ENCODE measurements around the gene P2RY2. TPM values are rescaled to one million over a fixed set of nuclear protein-coding genes. Genes with fewer than 3 reads are reported as not detected.

P2RY2 gene
- total RNA-seq, 1 experiment from 2014 or later, result 2.9 TPM

DNA sequence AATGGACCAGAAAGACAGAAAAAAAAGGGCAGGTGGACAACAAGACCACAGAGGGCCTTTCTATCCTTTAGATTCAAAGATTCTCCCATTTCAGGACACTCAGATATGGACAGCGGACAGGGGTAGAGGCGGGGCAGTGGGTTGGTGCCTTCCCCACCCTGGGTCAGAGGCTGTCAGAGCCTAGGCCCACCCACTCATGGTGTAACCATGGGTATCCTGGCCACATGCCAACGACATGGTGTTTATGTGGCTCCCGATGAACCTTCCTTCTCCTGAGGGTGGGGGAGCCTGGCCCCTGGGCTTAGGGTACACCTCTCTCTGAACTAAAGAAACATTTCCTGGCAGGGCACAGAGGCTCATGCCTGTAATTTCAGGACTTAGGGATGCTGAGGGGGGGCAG, 14.3 kb upstream of the P2RY2 start:
- ATAC-seq (no peak), DNase-seq (ENCODE audit: low read depth, low spot score) (no peak)
- ChIA-PET POLR2A (no interaction called here), CTCF (no interaction called here), RAD21 (ENCODE audit: low non-redundant PET in 1 of 2, low total read pairs in 2 of 2, uncharacterized antibody in 2 of 2, unreplicated experiment in 2 of 2) (no interaction called here)
- Histone ChIP-seq H3K9me3 (ENCODE audit: control insufficient read depth in 1 of 2, insufficient read depth in 1 of 2, low read depth in 1 of 2, low read length in 2 of 2) (no peaks in the 10 kb centered on the region), H4K20me1 (ENCODE audit: insufficient read depth) (no peaks in the 10 kb centered on the region), H3K4me3 (replicated peaks in 1 of 2; ENCODE audit: low read depth in 1 of 2, low read length in 2 of 2) (no peak overlapping the region), H3K9ac (ENCODE audit: low read length) (no peak overlapping the region), H3K27me3 (ENCODE audit: insufficient read depth, low read length) (no peaks in the 10 kb centered on the region), H2AFZ (ENCODE audit: low read depth, low read length, poor library complexity, severe bottlenecking) (no peak overlapping the region), H3K4me2 (ENCODE audit: low read length) (no peak overlapping the region), H3K79me2 (ENCODE audit: insufficient read depth, low read length) (no peaks in the 10 kb centered on the region), H3K36me3 (ENCODE audit: control insufficient read depth in 1 of 2, insufficient read depth in 2 of 2, low read length in 2 of 2) (no peaks in the 10 kb centered on the region), H3K27ac (ENCODE audit: low read depth, low read length) (no peak overlapping the region), H3K9me2 (ENCODE audit: insufficient read depth) (no peaks in the 10 kb centered on the region), H3K4me1 (ENCODE audit: control insufficient read depth in 1 of 2, insufficient read depth in 2 of 2, low read length in 2 of 2) (peaks cover 7 to 10% of the 10 kb centered on the region in 2 experiments)
- BruUV-seq (replicated peaks), result no TSS peak
- intact Hi-C loops (cut with micrococcal nuclease), result no loop called here
- TF ChIP-seq, protein P1, sequence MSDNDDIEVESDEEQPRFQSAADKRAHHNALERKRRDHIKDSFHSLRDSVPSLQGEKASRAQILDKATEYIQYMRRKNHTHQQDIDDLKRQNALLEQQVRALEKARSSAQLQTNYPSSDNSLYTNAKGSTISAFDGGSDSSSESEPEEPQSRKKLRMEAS (IDR thresholded peaks at IDR 0.05), result no peak
- TF ChIP-seq EGR1 (IDR thresholded peaks at IDR 0.05; ENCODE audit: low read depth), result no peak
- TF ChIP-seq, protein P2, sequence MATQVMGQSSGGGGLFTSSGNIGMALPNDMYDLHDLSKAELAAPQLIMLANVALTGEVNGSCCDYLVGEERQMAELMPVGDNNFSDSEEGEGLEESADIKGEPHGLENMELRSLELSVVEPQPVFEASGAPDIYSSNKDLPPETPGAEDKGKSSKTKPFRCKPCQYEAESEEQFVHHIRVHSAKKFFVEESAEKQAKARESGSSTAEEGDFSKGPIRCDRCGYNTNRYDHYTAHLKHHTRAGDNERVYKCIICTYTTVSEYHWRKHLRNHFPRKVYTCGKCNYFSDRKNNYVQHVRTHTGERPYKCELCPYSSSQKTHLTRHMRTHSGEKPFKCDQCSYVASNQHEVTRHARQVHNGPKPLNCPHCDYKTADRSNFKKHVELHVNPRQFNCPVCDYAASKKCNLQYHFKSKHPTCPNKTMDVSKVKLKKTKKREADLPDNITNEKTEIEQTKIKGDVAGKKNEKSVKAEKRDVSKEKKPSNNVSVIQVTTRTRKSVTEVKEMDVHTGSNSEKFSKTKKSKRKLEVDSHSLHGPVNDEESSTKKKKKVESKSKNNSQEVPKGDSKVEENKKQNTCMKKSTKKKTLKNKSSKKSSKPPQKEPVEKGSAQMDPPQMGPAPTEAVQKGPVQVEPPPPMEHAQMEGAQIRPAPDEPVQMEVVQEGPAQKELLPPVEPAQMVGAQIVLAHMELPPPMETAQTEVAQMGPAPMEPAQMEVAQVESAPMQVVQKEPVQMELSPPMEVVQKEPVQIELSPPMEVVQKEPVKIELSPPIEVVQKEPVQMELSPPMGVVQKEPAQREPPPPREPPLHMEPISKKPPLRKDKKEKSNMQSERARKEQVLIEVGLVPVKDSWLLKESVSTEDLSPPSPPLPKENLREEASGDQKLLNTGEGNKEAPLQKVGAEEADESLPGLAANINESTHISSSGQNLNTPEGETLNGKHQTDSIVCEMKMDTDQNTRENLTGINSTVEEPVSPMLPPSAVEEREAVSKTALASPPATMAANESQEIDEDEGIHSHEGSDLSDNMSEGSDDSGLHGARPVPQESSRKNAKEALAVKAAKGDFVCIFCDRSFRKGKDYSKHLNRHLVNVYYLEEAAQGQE (IDR thresholded peaks at IDR 0.05; ENCODE audit: low read depth), result no peak
- TF ChIP-seq ZFX (IDR thresholded peaks at IDR 0.05), result no peak
- TF ChIP-seq SIN3A (IDR thresholded peaks at IDR 0.05; ENCODE audit: low read depth), result no peak
- no peak for TF ChIP-seq ZNF274 (IDR thresholded peaks at IDR 0.05; ENCODE audit: low read depth, low read length)
- no peak for TF ChIP-seq EZH2 (IDR thresholded peaks at IDR 0.05)
- TF ChIP-seq, protein P3, sequence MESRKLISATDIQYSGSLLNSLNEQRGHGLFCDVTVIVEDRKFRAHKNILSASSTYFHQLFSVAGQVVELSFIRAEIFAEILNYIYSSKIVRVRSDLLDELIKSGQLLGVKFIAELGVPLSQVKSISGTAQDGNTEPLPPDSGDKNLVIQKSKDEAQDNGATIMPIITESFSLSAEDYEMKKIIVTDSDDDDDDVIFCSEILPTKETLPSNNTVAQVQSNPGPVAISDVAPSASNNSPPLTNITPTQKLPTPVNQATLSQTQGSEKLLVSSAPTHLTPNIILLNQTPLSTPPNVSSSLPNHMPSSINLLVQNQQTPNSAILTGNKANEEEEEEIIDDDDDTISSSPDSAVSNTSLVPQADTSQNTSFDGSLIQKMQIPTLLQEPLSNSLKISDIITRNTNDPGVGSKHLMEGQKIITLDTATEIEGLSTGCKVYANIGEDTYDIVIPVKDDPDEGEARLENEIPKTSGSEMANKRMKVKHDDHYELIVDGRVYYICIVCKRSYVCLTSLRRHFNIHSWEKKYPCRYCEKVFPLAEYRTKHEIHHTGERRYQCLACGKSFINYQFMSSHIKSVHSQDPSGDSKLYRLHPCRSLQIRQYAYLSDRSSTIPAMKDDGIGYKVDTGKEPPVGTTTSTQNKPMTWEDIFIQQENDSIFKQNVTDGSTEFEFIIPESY (IDR thresholded peaks at IDR 0.05; ENCODE audit: extremely low read depth, insufficient replicate concordance, low read length), result no peak
- TF ChIP-seq TCF7L2 (IDR thresholded peaks at IDR 0.05; ENCODE audit: borderline replicate concordance, extremely low read depth, insufficient read depth, insufficient read length), result no peak
- TF ChIP-seq, protein P4, sequence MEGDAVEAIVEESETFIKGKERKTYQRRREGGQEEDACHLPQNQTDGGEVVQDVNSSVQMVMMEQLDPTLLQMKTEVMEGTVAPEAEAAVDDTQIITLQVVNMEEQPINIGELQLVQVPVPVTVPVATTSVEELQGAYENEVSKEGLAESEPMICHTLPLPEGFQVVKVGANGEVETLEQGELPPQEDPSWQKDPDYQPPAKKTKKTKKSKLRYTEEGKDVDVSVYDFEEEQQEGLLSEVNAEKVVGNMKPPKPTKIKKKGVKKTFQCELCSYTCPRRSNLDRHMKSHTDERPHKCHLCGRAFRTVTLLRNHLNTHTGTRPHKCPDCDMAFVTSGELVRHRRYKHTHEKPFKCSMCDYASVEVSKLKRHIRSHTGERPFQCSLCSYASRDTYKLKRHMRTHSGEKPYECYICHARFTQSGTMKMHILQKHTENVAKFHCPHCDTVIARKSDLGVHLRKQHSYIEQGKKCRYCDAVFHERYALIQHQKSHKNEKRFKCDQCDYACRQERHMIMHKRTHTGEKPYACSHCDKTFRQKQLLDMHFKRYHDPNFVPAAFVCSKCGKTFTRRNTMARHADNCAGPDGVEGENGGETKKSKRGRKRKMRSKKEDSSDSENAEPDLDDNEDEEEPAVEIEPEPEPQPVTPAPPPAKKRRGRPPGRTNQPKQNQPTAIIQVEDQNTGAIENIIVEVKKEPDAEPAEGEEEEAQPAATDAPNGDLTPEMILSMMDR (IDR thresholded peaks at IDR 0.05 in 2 of 3, conservative IDR thresholded peaks at IDR 0.05 in 1 of 3; ENCODE audit: borderline replicate concordance in 1 of 3, insufficient read depth in 1 of 3, low read depth in 2 of 3, low read length in 2 of 3), result no peak
- TF ChIP-seq YY1 (IDR thresholded peaks at IDR 0.05; ENCODE audit: extremely low read depth, insufficient replicate concordance, low read depth, low read length), result no peak
- TF ChIP-seq POLR2AphosphoS5 (IDR thresholded peaks at IDR 0.05; ENCODE audit: low read depth, low read length), result no peak
- TF ChIP-seq JUND (IDR thresholded peaks at IDR 0.05), result no peak
- no peak for TF ChIP-seq SRF (IDR thresholded peaks at IDR 0.05; ENCODE audit: low read depth)
- TF ChIP-seq SP1 (IDR thresholded peaks at IDR 0.05; ENCODE audit: low read depth), result no peak
- TF ChIP-seq POLR2A (IDR thresholded peaks at IDR 0.05; ENCODE audit: borderline replicate concordance, extremely low read depth, insufficient read depth, insufficient read length), result no peak

Data from HCT116 (cell line).